ENCODE data around the gene C16orf95. TPM values are rescaled to one million over a fixed set of nuclear protein-coding genes. Genes with fewer than 3 reads are reported as not detected.

Gene C16orf95
- total RNA-seq, 2 experiments from 2014 or later: 10.9 to 15.0 TPM

DNA sequence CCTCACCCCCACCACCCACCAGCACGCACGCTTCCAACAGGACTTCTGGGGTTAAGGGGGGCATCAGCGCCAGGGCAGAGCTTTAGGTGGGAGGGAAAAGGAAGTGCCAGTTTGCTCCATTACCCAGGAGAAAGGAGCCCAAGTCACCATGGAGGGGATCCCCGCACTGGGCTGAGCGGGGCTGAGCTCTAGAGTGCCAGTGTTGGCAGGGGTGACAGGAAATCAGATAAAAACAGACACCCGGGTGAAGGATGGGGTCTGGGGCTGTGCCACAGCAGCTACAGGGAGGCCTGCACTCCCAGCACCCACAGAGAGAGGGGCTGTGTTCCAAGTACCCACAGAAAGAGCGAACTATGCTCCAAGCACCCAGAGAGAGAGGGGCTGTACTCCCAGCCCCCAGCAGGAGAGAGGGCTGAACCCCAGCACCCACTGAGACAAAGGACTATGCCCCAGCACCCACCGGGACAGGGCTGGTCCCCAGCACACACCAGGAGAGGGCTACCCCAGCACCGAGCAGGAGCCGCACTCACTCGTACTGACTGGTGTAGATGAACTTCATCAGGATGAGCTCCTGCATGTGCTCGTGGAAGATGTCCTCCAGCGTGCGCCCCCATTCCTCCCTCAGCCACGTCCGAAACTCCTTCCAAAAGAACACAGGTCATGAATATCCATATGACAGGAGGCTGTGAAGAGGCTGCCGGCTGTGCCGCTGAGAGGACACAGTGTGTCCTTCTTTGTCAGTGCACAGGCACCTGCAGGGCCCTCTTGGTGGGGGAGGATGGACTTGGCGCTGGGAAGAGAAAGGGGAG, 18.6 kb upstream of the C16orf95 start:
- intact Hi-C loops (cut with micrococcal nuclease): no loop called here
- Mint-ChIP-seq H3K4me3 (no peak overlapping the region), H3K27ac (no peak overlapping the region), H3K27me3 (no peaks in the 10 kb centered on the region), H3K36me3 (peaks cover 10% of the 10 kb centered on the region), H3K9me3 (no peaks in the 10 kb centered on the region), H3K4me1 (ENCODE audit: low read depth) (peaks cover 3% of the 10 kb centered on the region)
- no peak for DNase-seq
- ChIA-PET POLR2A (no interaction called here), CTCF (interaction anchor here (0.5 kb wide), 1 partner anchor 58 kb away, joined by 3 read pairs; no protein-coding TSS in a partner anchor)

DNA sequence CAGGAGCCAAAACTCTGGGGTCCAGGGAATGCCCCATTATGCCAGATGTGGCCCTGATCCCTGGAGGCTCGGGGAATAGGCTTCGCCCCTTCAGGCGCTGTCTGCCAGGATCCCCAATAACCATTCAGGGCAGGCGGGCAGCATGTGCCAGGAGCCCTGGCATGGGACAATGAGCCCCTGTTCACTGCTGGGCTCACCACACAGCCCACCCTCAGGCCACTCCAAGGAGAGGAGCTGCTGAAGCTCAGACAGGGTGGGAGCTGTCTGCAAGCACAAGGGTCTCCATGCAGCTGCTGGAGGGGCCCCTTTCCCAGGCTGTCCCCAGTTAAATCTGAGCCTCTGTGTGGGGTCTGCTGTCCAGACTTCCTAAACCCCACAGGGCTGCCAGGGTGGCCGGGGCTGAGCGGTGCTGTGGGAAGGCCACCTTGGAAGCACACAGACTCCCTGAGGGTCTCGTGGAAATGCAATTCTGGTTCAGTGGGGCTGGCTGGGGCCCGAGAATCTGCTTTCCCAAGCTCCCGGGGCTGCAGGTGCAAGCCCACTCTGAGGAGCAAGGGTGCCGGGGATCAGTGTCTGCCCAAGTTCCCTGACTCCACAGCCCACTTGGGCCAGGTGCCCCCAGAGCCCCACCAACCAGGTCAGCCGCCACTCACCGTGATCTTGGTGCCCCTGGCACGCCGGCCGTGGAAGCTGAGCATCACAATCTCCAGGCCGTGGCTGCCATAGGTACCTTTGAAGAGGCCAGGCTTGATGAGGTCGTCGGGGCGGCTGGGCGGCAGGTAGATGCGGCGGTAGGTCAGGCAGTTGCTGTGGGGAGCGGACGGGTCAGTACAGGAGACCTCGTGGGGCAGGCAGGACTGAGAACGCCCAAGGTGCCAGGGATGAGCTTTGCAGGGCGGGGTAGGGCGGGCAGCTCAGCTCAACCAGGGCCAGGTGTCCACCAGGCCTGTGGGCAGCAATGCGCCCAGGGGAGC, 17.7 kb upstream of the C16orf95 start:
- H3K27ac Mint-ChIP-seq: no peak overlapping the region

DNA sequence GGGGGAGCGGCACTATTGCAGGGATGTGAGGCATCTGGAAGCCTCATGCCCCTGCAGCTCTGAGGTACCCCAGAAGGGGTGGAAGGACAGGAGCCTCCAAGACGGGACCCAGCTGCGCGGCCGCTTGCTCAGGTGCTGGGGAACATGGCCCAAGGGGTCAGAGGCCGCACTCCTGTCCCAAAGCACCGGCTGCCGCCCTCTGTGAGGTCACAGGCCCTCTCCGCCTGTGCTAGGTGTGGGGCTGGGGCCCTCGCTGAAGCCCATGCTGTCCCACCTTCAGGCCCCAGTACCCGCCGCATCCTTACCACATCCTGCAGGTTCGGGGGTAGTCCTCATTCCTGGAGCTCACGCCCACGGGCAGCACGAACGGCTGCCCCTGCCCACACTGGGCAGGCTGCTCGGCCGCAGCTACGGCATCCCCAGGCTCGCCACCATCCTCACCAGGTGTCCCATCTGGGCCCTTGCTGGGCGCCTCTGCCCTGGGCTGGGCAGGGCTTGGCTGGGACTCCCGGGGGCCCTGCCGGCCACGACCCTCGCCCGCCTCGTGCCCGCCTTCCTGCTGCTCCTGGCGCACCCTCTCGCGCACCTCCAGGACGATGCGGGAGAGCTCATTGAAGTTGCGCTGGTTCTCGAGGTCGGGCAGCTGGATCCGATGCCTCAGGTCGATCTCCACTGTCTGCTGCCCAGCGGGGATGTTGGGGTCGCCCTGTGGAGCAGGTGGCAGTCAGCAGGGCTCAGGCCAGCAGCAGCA, 16.6 kb upstream of the C16orf95 start:
- H3K4me1 Mint-ChIP-seq (ENCODE audit: low read depth): peaks cover 3% of the 10 kb centered on the region
- ChIA-PET POLR2A (no interaction called here), CTCF (no interaction called here)
- H3K4me3 Mint-ChIP-seq: no peak overlapping the region
- peaks cover 2% of the 10 kb centered on the region for H3K36me3 Mint-ChIP-seq
- H3K9me3 Mint-ChIP-seq: no peaks in the 10 kb centered on the region
- no peak for DNase-seq
- intact Hi-C loops (cut with micrococcal nuclease): no loop called here
- no peaks in the 10 kb centered on the region for H3K27me3 Mint-ChIP-seq
- no peak overlapping the region for H3K27ac Mint-ChIP-seq

More for the DNA sequence above, 17.7 kb upstream of the C16orf95 start:
- peaks cover 3% of the 10 kb centered on the region for H3K4me1 Mint-ChIP-seq (ENCODE audit: low read depth)
- DNase-seq: no peak
- no peaks in the 10 kb centered on the region for H3K27me3 Mint-ChIP-seq
- no peaks in the 10 kb centered on the region for H3K9me3 Mint-ChIP-seq
- H3K36me3 Mint-ChIP-seq: peaks cover 7% of the 10 kb centered on the region
- ChIA-PET POLR2A (no interaction called here), CTCF (no interaction called here)
- intact Hi-C loops (cut with micrococcal nuclease): no loop called here
- no peak overlapping the region for H3K4me3 Mint-ChIP-seq

DNA sequence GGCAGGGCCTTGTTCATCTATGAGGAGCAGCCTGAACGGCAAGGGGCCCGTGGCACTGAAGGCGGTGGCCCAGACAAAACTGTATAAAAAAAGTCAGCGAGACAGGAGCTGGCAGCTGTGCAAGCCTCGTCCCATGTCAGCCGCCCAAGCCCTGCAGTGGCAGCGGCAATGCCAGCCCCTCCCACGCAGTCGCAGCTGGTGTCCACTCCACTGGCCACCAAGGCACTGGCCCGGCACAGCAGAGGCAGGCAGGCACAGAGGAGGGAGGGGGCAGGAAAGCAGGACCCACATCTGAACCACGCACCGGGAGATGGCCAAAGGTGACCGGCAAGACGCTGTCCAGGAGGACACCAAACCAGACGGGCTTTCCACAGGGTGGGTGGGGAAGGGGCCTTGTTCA, 15.9 kb upstream of the C16orf95 start:
- no peaks in the 10 kb centered on the region for H3K27me3 Mint-ChIP-seq
- ChIA-PET POLR2A (no interaction called here), CTCF (interaction anchor here (1.1 kb wide), 1 partner anchor 16 kb away, joined by 3 read pairs; the partner anchor contains the start of gene C16orf95)
- H3K4me3 Mint-ChIP-seq: no peak overlapping the region
- no peak for DNase-seq
- H3K4me1 Mint-ChIP-seq (ENCODE audit: low read depth): peaks cover 3% of the 10 kb centered on the region
- H3K9me3 Mint-ChIP-seq: no peaks in the 10 kb centered on the region
- no peak overlapping the region for H3K27ac Mint-ChIP-seq
- peaks cover 2% of the 10 kb centered on the region for H3K36me3 Mint-ChIP-seq
- intact Hi-C loops (cut with micrococcal nuclease): no loop called here

DNA sequence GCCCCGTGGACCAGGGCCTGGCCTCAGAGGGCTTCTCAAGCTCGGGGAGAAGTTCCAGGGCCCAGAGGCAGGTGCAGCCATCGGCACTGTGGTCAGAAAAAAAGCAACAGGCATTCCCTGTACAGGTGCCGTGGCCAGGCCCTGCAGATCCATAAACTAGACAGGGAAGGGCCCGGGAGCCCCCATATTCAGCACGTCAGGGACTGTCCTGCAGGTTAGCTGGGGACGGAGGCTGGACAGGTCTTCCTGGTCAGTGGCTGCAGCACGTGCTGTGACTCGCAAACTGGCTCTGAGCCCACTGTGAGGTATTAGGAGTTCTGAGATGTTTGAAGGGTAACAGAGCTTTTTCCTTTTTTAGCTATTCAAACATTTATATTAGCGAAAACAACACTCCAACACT, 15.0 kb upstream of the C16orf95 start:
- no peak for DNase-seq
- CTCF ChIA-PET: interaction anchor here (0.6 to 1.1 kb wide), 2 partner anchors 15 to 195 kb away, joined by 3 read pairs; partner anchors contain the start of gene C16orf95
- Mint-ChIP-seq H3K27me3 (no peaks in the 10 kb centered on the region), H3K9me3 (no peaks in the 10 kb centered on the region), H3K36me3 (peaks cover 2% of the 10 kb centered on the region), H3K27ac (no peak overlapping the region), H3K4me3 (no peak overlapping the region), H3K4me1 (ENCODE audit: low read depth) (peaks cover under 1% of the 10 kb centered on the region)
- POLR2A ChIA-PET: interaction anchor here (1.0 kb wide), 1 partner anchor 52 kb away, joined by 4 read pairs; the partner anchor contains the start of gene FBXO31
- intact Hi-C loops (cut with micrococcal nuclease): no loop called here

DNA sequence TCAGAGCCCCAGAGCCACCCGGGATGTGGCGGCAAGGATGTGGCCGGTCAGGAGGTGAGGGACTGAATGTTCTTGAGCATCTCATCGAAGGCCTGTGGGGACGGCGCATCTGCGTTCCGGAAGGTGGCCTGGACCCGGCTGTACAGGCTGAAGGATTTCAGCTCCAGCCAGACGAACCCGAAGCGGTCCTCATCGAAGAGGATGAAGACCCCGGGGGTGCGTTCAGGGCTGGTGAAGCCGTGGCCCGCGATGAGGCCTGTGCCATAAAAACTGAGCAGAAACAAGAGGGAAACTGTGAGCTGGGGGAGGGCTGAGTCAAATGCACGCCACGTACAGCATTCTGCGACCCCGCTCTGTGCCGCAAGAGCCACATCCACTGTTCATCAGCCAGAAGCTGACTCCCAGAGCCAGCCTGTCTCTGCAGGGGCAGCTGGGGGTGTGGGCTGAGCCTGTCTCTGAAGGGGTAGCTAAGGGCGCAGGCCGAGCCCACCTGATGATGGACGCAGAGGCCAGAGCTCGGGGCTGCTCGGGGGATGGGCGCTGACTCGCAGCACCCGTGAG, 14.1 kb upstream of the C16orf95 start:
- Mint-ChIP-seq H3K4me1 (ENCODE audit: low read depth) (no peaks in the 10 kb centered on the region), H3K36me3 (peaks cover 2% of the 10 kb centered on the region), H3K4me3 (no peak overlapping the region), H3K27me3 (no peaks in the 10 kb centered on the region), H3K9me3 (no peaks in the 10 kb centered on the region), H3K27ac (no peak overlapping the region)
- DNase-seq: no peak
- intact Hi-C loops (cut with micrococcal nuclease): no loop called here
- CTCF ChIA-PET: interaction anchor here (0.6 kb wide), 1 partner anchor 194 kb away, joined by 3 read pairs; no protein-coding TSS in a partner anchor
- POLR2A ChIA-PET: interaction anchor here (1.0 kb wide), 1 partner anchor 52 kb away, joined by 4 read pairs; the partner anchor contains the start of gene FBXO31

DNA sequence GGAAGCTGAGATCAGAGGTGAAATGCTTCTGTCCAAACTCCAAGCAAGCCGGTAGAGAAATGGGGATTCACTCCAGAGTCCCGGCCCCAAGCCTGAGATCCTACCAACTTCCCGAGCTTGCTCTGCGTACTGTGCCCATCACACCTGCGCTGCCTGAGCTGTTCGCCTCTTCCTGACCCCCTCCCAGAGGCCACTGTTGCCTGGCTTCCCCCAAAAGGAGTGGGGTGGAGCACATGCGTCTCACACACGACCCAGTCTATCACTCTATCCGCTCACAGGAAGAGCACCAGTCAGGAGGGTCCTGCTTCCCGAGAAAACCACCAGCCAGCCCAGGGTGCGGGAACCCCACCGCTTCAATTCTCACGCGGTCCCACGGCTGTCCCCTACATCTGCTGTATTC, 13.5 kb upstream of the C16orf95 start:
- no peak overlapping the region for H3K27ac Mint-ChIP-seq
- H3K9me3 Mint-ChIP-seq: no peaks in the 10 kb centered on the region
- H3K4me1 Mint-ChIP-seq (ENCODE audit: low read depth): no peaks in the 10 kb centered on the region
- H3K4me3 Mint-ChIP-seq: no peak overlapping the region
- no peak for DNase-seq
- ChIA-PET CTCF (no interaction called here), POLR2A (no interaction called here)
- intact Hi-C loops (cut with micrococcal nuclease): no loop called here
- H3K27me3 Mint-ChIP-seq: no peaks in the 10 kb centered on the region
- H3K36me3 Mint-ChIP-seq: peaks cover 2% of the 10 kb centered on the region

DNA sequence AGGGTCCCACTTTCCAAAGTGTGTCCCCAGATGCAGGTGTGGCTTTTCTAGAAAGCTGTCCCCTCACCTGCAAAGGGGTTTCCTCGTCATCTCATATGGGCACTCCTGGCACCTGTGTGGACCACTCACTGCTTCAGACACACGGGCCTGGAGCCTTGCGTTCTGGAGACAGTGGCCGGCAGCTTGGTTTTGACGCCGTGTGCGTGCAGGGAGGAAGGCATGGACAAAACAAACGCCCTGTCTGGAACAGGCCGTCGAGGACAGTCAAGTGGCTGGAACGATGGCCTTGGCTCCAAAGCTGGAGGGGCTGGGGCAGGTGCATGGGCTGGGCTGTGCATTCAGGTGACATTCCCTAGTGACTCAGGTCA, 13.0 kb upstream of the C16orf95 start:
- H3K27me3 Mint-ChIP-seq: no peaks in the 10 kb centered on the region
- DNase-seq: no peak
- H3K36me3 Mint-ChIP-seq: peaks cover under 1% of the 10 kb centered on the region
- H3K9me3 Mint-ChIP-seq: no peaks in the 10 kb centered on the region
- H3K4me3 Mint-ChIP-seq: no peak overlapping the region
- H3K27ac Mint-ChIP-seq: no peak overlapping the region
- intact Hi-C loops (cut with micrococcal nuclease): no loop called here
- ChIA-PET CTCF (interaction anchor here (0.6 kb wide), 1 partner anchor 50 kb away, joined by 3 read pairs; no protein-coding TSS in a partner anchor), POLR2A (no interaction called here)
- no peaks in the 10 kb centered on the region for H3K4me1 Mint-ChIP-seq (ENCODE audit: low read depth)

DNA sequence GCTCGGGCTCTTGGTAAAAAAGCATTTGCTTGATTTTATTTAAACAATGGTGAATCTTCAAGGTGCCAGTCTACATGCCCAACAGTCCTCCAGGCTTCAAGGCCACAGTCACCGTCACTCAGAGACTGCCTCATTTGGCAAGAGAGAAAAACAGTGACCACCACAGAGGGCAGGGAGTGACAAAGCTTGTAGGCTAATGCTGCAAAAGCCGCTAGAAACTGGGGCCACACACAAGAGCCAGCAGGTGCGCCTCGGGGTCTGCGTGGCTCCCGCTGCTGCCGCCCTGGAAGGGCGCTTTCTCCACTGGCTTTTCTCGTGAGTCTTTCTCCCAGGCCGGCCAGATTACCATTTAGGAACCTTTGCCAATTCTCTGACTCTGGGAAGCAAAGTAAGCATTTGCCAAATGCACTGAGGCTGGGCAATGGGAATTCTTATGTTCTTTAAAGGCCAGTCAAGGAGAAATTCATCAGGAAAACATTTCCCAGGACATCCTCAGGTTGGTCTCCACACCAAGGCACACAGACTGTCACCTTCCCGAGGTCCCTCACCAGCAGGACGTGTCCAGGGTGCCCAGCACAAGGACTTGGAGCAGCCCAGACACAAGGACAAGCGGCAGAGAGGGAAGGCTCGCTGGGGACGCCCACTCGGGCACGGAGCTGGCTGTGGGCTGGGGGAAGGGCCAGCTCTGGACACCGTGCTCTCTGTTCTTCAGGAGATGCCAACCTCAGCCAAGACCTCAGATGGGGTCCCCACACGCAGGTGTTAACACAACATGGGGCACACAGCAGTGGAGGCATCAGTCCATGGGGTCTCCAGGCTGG, 12.5 kb upstream of the C16orf95 start:
- CTCF ChIA-PET: interaction anchor here (0.6 kb wide), 1 partner anchor 51 kb away, joined by 3 read pairs; no protein-coding TSS in a partner anchor
- intact Hi-C loops (cut with micrococcal nuclease): no loop called here
- Mint-ChIP-seq H3K36me3 (no peaks in the 10 kb centered on the region), H3K27me3 (no peaks in the 10 kb centered on the region), H3K4me3 (no peak overlapping the region), H3K9me3 (no peaks in the 10 kb centered on the region), H3K27ac (no peak overlapping the region), H3K4me1 (ENCODE audit: low read depth) (no peaks in the 10 kb centered on the region)
- DNase-seq: no peak
- POLR2A ChIA-PET: no interaction called here

DNA sequence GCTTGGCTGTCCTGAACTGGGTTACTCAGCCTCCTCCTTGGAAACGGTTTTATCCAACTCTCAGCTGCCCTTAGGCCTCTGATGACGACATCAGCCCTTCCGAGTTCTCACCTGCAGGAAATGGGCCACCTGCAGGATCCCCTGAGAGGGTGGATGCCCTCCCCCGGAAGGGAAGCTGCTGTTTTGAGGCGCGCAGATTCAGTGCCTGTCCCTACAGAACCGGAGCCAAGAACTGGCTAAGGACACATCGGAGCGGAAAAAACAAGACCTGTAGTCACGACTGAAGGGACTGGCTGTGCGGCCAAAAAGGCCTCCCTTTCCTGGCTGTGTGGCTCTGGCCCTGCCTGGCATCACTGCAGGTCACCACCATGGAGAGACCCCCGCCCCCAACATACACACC, 11.7 kb upstream of the C16orf95 start:
- Mint-ChIP-seq H3K4me3 (no peak overlapping the region), H3K36me3 (no peaks in the 10 kb centered on the region), H3K9me3 (no peaks in the 10 kb centered on the region), H3K4me1 (ENCODE audit: low read depth) (no peaks in the 10 kb centered on the region), H3K27me3 (no peaks in the 10 kb centered on the region), H3K27ac (no peak overlapping the region)
- no peak for DNase-seq
- intact Hi-C loops (cut with micrococcal nuclease): no loop called here
- ChIA-PET CTCF (no interaction called here), POLR2A (no interaction called here)
